Fibroblast of gingiva (primary cell): ENCODE results near the gene ACSS1.

Experiments used
- DNase-seq: peaks from one replicate; pipeline ENCODE4 v3.0.0-alpha.2; 2011; ENCODE audit warnings: low read depth

The ACSS1 gene

GRCh38 chr20:24970754-24971153 lies 87.2 kb downstream of the ACSS1 start:
- DNase-seq = no peak

GRCh38 chr20:24970030-24970553 lies 87.8 kb downstream of the ACSS1 start:
- no peak for DNase-seq

GRCh38 chr20:24969186-24970029 lies 88.5 kb downstream of the ACSS1 start:
- no peak for DNase-seq

GRCh38 chr20:24968278-24968800 lies 89.6 kb downstream of the ACSS1 start:
- DNase-seq = no peak

- no peak for DNase-seq
These were observed 91.5 kb downstream of the ACSS1 start for GRCh38 chr20:24966317-24967012.

GRCh38 chr20:24965065-24965919 lies 92.6 kb downstream of the ACSS1 start:
- no peak for DNase-seq

- no peak for DNase-seq
These were observed 93.5 kb downstream of the ACSS1 start for GRCh38 chr20:24964506-24964840.

GRCh38 chr20:24963672-24964505 lies 94.0 kb downstream of the ACSS1 start:
- DNase-seq = no peak

GRCh38 chr20:24962510-24962909 lies 95.4 kb downstream of the ACSS1 start:
- no peak for DNase-seq

- no peak for DNase-seq
These were observed 95.8 kb downstream of the ACSS1 start for GRCh38 chr20:24962182-24962492.

GRCh38 chr20:24961384-24962181 lies 96.4 kb downstream of the ACSS1 start:
- DNase-seq = no peak

- DNase-seq = no peak
These were observed 97.1 kb downstream of the ACSS1 start for GRCh38 chr20:24960861-24961260.

GRCh38 chr20:24960302-24960801 lies 97.6 kb downstream of the ACSS1 start:
- DNase-seq = no peak

- DNase-seq = no peak
These were observed 98.2 kb downstream of the ACSS1 start for GRCh38 chr20:24959591-24960301.

GRCh38 chr20:24958506-24959385 lies 99.2 kb downstream of the ACSS1 start:
- no peak for DNase-seq

GRCh38 chr20:24957326-24958016 lies 100.5 kb downstream of the ACSS1 start:
- DNase-seq = no peak
